HEK293 (cell line): ENCODE measurements around the gene ANGPTL4.

Experiments used
- HOXC10 ChIP-seq: sonication (generic); formaldehyde crosslinking; IDR thresholded peaks from 2 replicates; pipeline ENCODE4 v1.8.1; 2023; ENCODE audit warnings: mild to moderate bottlenecking, missing genetic modification reagents
- MYNN ChIP-seq: fragments of 450-650 bp; formaldehyde crosslinking; IDR thresholded peaks from 2 replicates; pipeline ENCODE4 v1.5.1; 2016; ENCODE audit warnings: missing biosample characterization, missing genetic modification characterization, borderline replicate concordance
- SCRT2 ChIP-seq: fragments of 450-650 bp; formaldehyde crosslinking; IDR thresholded peaks from 2 replicates; pipeline ENCODE4 v1.5.1; 2016; ENCODE audit warnings: missing biosample characterization, missing genetic modification characterization
- SP7 ChIP-seq: fragments of 450-650 bp; formaldehyde crosslinking; IDR thresholded peaks from 2 replicates; pipeline ENCODE4 v1.5.1; 2016; ENCODE audit warnings: missing biosample characterization, missing genetic modification characterization
- WT1 ChIP-seq: fragments of 450-650 bp; formaldehyde crosslinking; IDR thresholded peaks from 2 replicates; pipeline ENCODE4 v1.5.1; 2016; ENCODE audit warnings: missing biosample characterization, missing genetic modification characterization
- ZBTB1 ChIP-seq: fragments of 450-650 bp; formaldehyde crosslinking; IDR thresholded peaks from 2 replicates; pipeline ENCODE4 v1.5.1; 2016; ENCODE audit warnings: missing biosample characterization, missing genetic modification characterization
- ZBTB48 ChIP-seq: fragments of 450-650 bp; formaldehyde crosslinking; IDR thresholded peaks from 2 replicates; pipeline ENCODE4 v1.5.1; 2016; ENCODE audit warnings: missing biosample characterization, missing genetic modification characterization
- ZBTB7A ChIP-seq: fragments of 450-650 bp; formaldehyde crosslinking; IDR thresholded peaks from 2 replicates; pipeline ENCODE4 v1.5.1; 2016; ENCODE audit warnings: low read depth, missing biosample characterization, missing genetic modification characterization
- ZFP3 ChIP-seq: fragments of 450-650 bp; formaldehyde crosslinking; IDR thresholded peaks from 2 replicates; pipeline ENCODE4 v1.5.1; 2016; ENCODE audit warnings: low read depth, missing biosample characterization, missing genetic modification characterization
- ZNF114 ChIP-seq: fragments of 450-650 bp; formaldehyde crosslinking; IDR thresholded peaks from 2 replicates; pipeline ENCODE4 v1.5.0; 2017; ENCODE audit warnings: missing biosample characterization, missing genetic modification characterization
- ZNF121 ChIP-seq: fragments of 450-650 bp; formaldehyde crosslinking; IDR thresholded peaks from 2 replicates; pipeline ENCODE4 v1.5.1; 2016; ENCODE audit warnings: missing biosample characterization, missing genetic modification characterization
- ZNF16 ChIP-seq: fragments of 450-650 bp; formaldehyde crosslinking; IDR thresholded peaks from 2 replicates; pipeline ENCODE4 v1.5.1; 2016; ENCODE audit warnings: low read depth, missing biosample characterization, missing genetic modification characterization
- ZNF211 ChIP-seq: fragments of 450-650 bp; formaldehyde crosslinking; IDR thresholded peaks from 2 replicates; pipeline ENCODE4 v1.5.1; 2016; ENCODE audit warnings: low read depth, missing biosample characterization, missing genetic modification characterization
- ZNF221 ChIP-seq: fragments of 450-650 bp; formaldehyde crosslinking; IDR thresholded peaks from 2 replicates; pipeline ENCODE4 v1.5.1; 2017; ENCODE audit warnings: missing biosample characterization, missing genetic modification characterization, borderline replicate concordance
- ZNF394 ChIP-seq: fragments of 450-650 bp; formaldehyde crosslinking; IDR thresholded peaks from 2 replicates; pipeline ENCODE4 v1.5.1; 2016; ENCODE audit warnings: missing biosample characterization, missing genetic modification characterization, mild to moderate bottlenecking, moderate library complexity, borderline replicate concordance
- ZNF423 ChIP-seq: fragments of 450-650 bp; formaldehyde crosslinking; IDR thresholded peaks from 2 replicates; pipeline ENCODE4 v1.5.1; 2016; ENCODE audit warnings: missing biosample characterization, missing genetic modification characterization
- ZNF660 ChIP-seq: fragments of 450-650 bp; IDR thresholded peaks from 2 replicates; pipeline ENCODE4 v1.5.1; 2018; ENCODE audit warnings: missing biosample characterization, mild to moderate bottlenecking, missing genetic modification characterization
- ZNF843 ChIP-seq: fragments of 450-650 bp; formaldehyde crosslinking; IDR thresholded peaks from 2 replicates; pipeline ENCODE4 v1.5.1; 2016; ENCODE audit warnings: missing biosample characterization, missing genetic modification characterization
- ZXDB ChIP-seq: fragments of 450-650 bp; formaldehyde crosslinking; IDR thresholded peaks from 2 replicates; pipeline ENCODE4 v1.5.1; 2016; ENCODE audit warnings: missing biosample characterization, missing genetic modification characterization
- TF ChIP-seq, protein P1 (sequence below): fragments of 450-650 bp; formaldehyde crosslinking; conservative IDR thresholded peaks from 2 replicates; pipeline ENCODE4 v1.5.1; 2016; ENCODE audit warnings: low read depth, missing biosample characterization, missing genetic modification characterization
- TF ChIP-seq, protein P2 (sequence below): fragments of 450-650 bp; formaldehyde crosslinking; IDR thresholded peaks from 2 replicates; pipeline ENCODE4 v1.5.1; 2016; ENCODE audit warnings: missing biosample characterization, missing genetic modification characterization, borderline replicate concordance
- TF ChIP-seq, protein P3 (sequence below): fragments of 450-650 bp; formaldehyde crosslinking; IDR thresholded peaks from 2 replicates; pipeline ENCODE4 v1.5.1; 2016; ENCODE audit warnings: missing biosample characterization, missing genetic modification characterization, borderline replicate concordance
- TF ChIP-seq, protein P4 (sequence below): fragments of 450-650 bp; formaldehyde crosslinking; IDR thresholded peaks from 2 replicates; pipeline ENCODE4 v1.5.1; 2016; ENCODE audit warnings: missing biosample characterization, missing genetic modification characterization
- TF ChIP-seq, protein P5 (sequence below): fragments of 450-650 bp; formaldehyde crosslinking; IDR thresholded peaks from 2 replicates; pipeline ENCODE4 v1.5.1; 2016; ENCODE audit warnings: missing biosample characterization, missing genetic modification characterization

ANGPTL4 gene

DNA sequence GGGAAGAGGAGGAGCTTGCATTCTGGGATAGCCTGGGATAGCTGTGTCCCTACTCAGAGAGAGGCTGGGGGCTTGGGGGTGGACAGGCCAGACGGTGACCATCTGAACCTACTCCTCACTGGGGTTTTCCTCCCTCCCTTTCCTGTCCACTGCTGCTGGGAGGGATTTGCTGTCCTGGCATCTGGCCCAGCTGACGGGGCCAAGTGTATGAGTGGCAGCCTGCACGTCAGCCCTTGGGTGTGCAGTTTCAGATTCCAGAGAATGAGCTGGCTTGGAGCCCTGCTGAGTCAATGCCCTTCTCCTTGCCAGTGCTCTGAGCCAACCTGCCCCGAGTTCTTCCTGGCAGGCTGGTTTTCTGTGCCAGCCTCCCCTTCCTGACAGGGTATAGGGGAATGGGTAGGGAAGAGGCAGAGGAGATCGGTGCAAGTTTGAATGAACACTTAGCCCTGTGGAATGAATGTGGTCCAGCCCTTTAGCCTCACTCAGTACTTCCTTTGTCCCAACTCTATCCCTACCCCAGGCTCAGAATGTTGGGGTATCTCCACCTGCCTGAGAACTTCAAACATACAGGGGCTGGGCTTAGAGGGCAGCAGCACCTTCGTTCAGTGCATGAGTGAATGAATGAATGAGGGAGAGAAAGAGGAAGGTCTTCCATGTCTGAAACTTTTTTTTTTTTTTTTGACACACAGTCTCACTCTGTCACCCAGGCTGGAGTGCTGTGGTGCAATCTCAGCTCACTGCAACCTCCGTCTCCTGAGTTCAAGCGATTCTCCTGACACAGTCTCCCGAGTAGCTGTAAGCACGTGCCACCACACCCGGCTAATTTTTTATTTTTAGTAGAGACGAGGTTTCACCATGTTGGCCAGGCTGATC is 1.8 kb upstream of the ANGPTL4 start (continued):
- no peak for TF ChIP-seq ZNF211 (tag by site-specific recombination)
- no peak for TF ChIP-seq ZBTB1
- TF ChIP-seq MYNN (tag by site-specific recombination): no peak
- TF ChIP-seq ZNF16 (tag by site-specific recombination): no peak
- TF ChIP-seq ZFP3: no peak
- TF ChIP-seq, protein P1, sequence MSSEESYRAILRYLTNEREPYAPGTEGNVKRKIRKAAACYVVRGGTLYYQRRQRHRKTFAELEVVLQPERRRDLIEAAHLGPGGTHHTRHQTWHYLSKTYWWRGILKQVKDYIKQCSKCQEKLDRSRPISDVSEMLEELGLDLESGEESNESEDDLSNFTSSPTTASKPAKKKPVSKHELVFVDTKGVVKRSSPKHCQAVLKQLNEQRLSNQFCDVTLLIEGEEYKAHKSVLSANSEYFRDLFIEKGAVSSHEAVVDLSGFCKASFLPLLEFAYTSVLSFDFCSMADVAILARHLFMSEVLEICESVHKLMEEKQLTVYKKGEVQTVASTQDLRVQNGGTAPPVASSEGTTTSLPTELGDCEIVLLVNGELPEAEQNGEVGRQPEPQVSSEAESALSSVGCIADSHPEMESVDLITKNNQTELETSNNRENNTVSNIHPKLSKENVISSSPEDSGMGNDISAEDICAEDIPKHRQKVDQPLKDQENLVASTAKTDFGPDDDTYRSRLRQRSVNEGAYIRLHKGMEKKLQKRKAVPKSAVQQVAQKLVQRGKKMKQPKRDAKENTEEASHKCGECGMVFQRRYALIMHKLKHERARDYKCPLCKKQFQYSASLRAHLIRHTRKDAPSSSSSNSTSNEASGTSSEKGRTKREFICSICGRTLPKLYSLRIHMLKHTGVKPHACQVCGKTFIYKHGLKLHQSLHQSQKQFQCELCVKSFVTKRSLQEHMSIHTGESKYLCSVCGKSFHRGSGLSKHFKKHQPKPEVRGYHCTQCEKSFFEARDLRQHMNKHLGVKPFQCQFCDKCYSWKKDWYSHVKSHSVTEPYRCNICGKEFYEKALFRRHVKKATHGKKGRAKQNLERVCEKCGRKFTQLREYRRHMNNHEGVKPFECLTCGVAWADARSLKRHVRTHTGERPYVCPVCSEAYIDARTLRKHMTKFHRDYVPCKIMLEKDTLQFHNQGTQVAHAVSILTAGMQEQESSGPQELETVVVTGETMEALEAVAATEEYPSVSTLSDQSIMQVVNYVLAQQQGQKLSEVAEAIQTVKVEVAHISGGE (tag by site-specific recombination): no peak
- TF ChIP-seq, protein P2, sequence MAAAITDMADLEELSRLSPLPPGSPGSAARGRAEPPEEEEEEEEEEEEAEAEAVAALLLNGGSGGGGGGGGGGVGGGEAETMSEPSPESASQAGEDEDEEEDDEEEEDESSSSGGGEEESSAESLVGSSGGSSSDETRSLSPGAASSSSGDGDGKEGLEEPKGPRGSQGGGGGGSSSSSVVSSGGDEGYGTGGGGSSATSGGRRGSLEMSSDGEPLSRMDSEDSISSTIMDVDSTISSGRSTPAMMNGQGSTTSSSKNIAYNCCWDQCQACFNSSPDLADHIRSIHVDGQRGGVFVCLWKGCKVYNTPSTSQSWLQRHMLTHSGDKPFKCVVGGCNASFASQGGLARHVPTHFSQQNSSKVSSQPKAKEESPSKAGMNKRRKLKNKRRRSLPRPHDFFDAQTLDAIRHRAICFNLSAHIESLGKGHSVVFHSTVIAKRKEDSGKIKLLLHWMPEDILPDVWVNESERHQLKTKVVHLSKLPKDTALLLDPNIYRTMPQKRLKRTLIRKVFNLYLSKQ (tag by site-specific recombination): no peak
- TF ChIP-seq ZNF121: no peak
- TF ChIP-seq ZBTB7A (tag by site-specific recombination): no peak
- TF ChIP-seq ZNF221 (tag by site-specific recombination): no peak
- no peak for TF ChIP-seq ZNF114 (tag by site-specific recombination)
- TF ChIP-seq, protein P3, sequence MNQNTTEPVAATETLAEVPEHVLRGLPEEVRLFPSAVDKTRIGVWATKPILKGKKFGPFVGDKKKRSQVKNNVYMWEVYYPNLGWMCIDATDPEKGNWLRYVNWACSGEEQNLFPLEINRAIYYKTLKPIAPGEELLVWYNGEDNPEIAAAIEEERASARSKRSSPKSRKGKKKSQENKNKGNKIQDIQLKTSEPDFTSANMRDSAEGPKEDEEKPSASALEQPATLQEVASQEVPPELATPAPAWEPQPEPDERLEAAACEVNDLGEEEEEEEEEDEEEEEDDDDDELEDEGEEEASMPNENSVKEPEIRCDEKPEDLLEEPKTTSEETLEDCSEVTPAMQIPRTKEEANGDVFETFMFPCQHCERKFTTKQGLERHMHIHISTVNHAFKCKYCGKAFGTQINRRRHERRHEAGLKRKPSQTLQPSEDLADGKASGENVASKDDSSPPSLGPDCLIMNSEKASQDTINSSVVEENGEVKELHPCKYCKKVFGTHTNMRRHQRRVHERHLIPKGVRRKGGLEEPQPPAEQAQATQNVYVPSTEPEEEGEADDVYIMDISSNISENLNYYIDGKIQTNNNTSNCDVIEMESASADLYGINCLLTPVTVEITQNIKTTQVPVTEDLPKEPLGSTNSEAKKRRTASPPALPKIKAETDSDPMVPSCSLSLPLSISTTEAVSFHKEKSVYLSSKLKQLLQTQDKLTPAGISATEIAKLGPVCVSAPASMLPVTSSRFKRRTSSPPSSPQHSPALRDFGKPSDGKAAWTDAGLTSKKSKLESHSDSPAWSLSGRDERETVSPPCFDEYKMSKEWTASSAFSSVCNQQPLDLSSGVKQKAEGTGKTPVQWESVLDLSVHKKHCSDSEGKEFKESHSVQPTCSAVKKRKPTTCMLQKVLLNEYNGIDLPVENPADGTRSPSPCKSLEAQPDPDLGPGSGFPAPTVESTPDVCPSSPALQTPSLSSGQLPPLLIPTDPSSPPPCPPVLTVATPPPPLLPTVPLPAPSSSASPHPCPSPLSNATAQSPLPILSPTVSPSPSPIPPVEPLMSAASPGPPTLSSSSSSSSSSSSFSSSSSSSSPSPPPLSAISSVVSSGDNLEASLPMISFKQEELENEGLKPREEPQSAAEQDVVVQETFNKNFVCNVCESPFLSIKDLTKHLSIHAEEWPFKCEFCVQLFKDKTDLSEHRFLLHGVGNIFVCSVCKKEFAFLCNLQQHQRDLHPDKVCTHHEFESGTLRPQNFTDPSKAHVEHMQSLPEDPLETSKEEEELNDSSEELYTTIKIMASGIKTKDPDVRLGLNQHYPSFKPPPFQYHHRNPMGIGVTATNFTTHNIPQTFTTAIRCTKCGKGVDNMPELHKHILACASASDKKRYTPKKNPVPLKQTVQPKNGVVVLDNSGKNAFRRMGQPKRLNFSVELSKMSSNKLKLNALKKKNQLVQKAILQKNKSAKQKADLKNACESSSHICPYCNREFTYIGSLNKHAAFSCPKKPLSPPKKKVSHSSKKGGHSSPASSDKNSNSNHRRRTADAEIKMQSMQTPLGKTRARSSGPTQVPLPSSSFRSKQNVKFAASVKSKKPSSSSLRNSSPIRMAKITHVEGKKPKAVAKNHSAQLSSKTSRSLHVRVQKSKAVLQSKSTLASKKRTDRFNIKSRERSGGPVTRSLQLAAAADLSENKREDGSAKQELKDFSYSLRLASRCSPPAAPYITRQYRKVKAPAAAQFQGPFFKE (tag by site-specific recombination): no peak
- TF ChIP-seq, protein P4, sequence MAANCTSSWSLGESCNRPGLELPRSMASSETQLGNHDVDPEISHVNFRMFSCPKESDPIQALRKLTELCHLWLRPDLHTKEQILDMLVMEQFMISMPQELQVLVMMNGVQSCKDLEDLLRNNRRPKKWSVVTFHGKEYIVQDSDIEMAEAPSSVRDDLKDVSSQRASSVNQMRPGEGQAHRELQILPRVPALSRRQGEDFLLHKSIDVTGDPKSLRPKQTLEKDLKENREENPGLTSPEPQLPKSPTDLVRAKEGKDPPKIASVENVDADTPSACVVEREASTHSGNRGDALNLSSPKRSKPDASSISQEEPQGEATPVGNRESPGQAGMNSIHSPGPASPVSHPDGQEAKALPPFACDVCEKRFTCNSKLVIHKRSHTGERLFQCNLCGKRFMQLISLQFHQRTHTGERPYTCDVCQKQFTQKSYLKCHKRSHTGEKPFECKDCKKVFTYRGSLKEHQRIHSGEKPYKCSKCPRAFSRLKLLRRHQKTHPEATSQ: no peak
- no peak for TF ChIP-seq ZNF394
- TF ChIP-seq ZBTB48 (tag by site-specific recombination): peak; percentile 14; the same call in 1 of the 2 replicates
- TF ChIP-seq, protein P5, sequence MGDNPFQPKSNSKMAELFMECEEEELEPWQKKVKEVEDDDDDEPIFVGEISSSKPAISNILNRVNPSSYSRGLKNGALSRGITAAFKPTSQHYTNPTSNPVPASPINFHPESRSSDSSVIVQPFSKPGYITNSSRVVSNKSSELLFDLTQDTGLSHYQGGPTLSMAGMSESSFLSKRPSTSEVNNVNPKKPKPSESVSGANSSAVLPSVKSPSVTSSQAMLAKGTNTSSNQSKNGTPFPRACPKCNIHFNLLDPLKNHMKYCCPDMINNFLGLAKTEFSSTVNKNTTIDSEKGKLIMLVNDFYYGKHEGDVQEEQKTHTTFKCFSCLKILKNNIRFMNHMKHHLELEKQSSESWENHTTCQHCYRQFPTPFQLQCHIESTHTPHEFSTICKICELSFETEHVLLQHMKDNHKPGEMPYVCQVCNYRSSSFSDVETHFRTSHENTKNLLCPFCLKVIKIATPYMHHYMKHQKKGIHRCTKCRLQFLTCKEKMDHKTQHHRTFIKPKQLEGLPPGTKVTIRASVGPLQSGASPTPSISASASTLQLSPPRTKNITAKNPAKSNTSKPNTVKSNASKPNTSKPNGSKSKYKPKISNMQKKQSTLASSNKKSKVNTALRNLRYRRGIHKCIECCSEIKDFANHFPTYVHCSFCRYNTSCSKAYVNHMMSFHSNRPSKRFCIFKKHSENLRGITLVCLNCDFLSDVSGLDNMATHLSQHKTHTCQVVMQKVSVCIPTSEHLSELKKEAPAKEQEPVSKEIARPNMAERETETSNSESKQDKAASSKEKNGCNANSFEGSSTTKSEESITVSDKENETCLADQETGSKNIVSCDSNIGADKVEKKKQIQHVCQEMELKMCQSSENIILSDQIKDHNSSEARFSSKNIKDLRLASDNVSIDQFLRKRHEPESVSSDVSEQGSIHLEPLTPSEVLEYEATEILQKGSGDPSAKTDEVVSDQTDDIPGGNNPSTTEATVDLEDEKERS (tag by site-specific recombination): no peak
- TF ChIP-seq SP7: peak; percentile 44; the same call in 1 of the 2 replicates
- TF ChIP-seq ZNF660 (tag by site-specific recombination): peak; percentile 66; the same call in 1 of the 2 replicates
- no peak for TF ChIP-seq ZNF843 (tag by site-specific recombination)
- peak; percentile 21; the same call in 1 of the 2 replicates for TF ChIP-seq WT1
- TF ChIP-seq ZNF423: no peak
- no peak for TF ChIP-seq HOXC10
- TF ChIP-seq ZXDB (tag by site-specific recombination): peak; percentile 38; the same call in 1 of the 2 replicates
- no peak for TF ChIP-seq SCRT2 (tag by site-specific recombination)
